Neural progenitor cell (in vitro differentiated cells): ENCODE results near the gene ANGPTL7.

Experiments
- EZH2 ChIP-seq: fragments of 200-600 bp; sonication (generic); IDR thresholded peaks from 2 replicates; pipeline ENCODE4 v1.6.1; 2017; ENCODE audit warnings: antibody characterized with exemption, mild to moderate bottlenecking, moderate library complexity
- EZH2phosphoT487 ChIP-seq: fragments of 200-600 bp; sonication (generic); IDR thresholded peaks from 2 replicates; pipeline ENCODE4 v1.6.1; 2017; ENCODE audit warnings: antibody characterized with exemption
- TF ChIP-seq, protein P1 (sequence below): fragments of 200-600 bp; sonication (generic); IDR thresholded peaks from 2 replicates; pipeline ENCODE4 v1.5.1; 2017; ENCODE audit warnings: antibody characterized with exemption, mild to moderate bottlenecking

DNA sequence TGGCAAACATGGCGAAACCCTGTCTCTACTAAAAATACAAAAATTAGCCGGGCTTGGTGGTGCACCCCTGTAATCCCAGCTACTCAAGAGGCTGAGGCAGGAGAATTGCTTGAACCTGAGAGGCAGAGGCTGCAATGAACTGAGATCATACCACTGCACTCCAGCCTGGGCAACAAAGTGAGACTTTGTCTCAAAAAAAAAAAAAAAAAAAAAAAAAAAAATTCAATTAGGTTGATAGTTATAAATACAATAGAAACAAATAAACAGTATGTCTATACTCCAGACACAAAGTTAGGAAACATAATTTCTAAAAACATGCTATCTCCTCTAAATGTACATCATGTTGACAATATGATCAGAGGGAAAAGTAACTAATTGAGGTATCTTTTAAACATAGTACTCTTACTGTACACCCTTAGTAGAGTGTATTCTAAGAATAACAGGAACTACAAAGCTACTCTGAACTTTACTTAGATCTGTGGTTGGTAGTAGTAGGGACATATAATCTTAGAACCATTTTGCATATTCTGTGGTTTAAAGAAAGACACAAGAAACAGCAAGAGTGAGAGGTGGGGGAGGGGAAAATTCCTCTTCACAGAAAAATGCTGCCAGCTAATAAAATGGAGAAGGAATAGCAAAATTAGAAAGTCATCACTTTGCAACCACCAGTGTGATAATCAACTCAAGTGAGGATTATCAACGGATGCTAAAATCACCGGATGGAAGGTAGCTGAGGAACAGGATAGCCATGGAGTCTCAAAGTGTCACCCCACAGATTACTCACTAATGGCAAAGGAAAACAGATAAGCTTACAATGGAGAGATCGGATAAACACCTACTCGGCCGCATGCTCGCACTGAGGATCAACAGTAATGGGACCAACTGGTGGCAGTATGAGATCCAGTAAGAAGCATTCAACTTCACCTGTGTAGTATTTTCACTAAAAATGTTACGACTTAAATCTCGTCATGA, 38.2 kb downstream of the ANGPTL7 start:
- TF ChIP-seq, protein P1, sequence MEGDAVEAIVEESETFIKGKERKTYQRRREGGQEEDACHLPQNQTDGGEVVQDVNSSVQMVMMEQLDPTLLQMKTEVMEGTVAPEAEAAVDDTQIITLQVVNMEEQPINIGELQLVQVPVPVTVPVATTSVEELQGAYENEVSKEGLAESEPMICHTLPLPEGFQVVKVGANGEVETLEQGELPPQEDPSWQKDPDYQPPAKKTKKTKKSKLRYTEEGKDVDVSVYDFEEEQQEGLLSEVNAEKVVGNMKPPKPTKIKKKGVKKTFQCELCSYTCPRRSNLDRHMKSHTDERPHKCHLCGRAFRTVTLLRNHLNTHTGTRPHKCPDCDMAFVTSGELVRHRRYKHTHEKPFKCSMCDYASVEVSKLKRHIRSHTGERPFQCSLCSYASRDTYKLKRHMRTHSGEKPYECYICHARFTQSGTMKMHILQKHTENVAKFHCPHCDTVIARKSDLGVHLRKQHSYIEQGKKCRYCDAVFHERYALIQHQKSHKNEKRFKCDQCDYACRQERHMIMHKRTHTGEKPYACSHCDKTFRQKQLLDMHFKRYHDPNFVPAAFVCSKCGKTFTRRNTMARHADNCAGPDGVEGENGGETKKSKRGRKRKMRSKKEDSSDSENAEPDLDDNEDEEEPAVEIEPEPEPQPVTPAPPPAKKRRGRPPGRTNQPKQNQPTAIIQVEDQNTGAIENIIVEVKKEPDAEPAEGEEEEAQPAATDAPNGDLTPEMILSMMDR: no peak
- TF ChIP-seq EZH2 (no peak), EZH2phosphoT487 (no peak)
